Umbilical cord (tissue), 2 donors: ENCODE results near the gene ERGIC1. TPM values are rescaled to one million over a fixed set of nuclear protein-coding genes. Genes with fewer than 3 reads are reported as not detected.
A peak's percentile ranks its signal among the peaks of the same experiment; 100 is the strongest.
"Not testable (repeated sequence)": the region's sequence is repeated elsewhere in the genome, so short reads cannot be mapped to it uniquely, and the experiment has no call there.

Experiments used
- DNase-seq: peaks from one replicate; pipeline ENCODE4 v3.0.0-alpha.2; 2015; ENCODE audit warnings: low spot score
- total RNA-seq: library from RNA; depleted of rRNA; stranded (reverse); fragments of >200 nt; gene quantifications from one replicate; pipeline ENCODE4 v1.2.3, GENCODE V29; 2014; ENCODE audit warnings: low replicate concordance; ENCODE audit not compliant: insufficient read depth

ERGIC1 gene
- total RNA-seq, 1 donor from 2014 or later, result 42.1 TPM

- DNase-seq, result no peak
These were observed 12.6 kb downstream of the ERGIC1 start for GRCh38 chr5:172846677-172847076.

- not testable (repeated sequence) for DNase-seq
These were observed 13.5 kb downstream of the ERGIC1 start for GRCh38 chr5:172847584-172847983.

GRCh38 chr5:172848419-172848818, 14.4 kb downstream of the ERGIC1 start:
- no peak for DNase-seq

- DNase-seq, result no peak
These were observed 15.8 kb downstream of the ERGIC1 start for GRCh38 chr5:172849606-172850453.

- DNase-seq, result no peak
These were observed 16.4 kb downstream of the ERGIC1 start for GRCh38 chr5:172850454-172850797.

DNA sequence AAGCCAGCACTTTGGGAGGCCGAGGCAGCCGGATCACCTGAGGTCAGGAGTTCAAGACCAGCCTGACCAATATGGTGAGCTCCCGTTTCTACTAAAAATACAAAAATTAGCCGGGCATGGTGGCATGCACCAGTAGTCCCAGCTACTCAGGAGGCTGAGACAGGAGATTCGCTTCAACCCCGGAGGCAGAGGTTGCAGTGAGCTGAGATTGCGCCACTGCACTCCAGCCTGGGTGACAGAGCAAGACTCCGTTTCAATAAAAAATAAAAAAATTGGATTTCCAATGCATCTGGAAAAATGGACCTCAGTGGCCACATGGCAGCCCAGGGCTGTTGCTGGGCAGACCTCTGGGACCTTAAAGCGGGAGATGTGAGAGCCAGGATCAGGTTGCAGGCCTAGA, 17.2 kb downstream of the ERGIC1 start:
- DNase-seq, result not testable (repeated sequence)

- DNase-seq, result no peak
These were observed 18.7 kb downstream of the ERGIC1 start for GRCh38 chr5:172852490-172853354.

DNA sequence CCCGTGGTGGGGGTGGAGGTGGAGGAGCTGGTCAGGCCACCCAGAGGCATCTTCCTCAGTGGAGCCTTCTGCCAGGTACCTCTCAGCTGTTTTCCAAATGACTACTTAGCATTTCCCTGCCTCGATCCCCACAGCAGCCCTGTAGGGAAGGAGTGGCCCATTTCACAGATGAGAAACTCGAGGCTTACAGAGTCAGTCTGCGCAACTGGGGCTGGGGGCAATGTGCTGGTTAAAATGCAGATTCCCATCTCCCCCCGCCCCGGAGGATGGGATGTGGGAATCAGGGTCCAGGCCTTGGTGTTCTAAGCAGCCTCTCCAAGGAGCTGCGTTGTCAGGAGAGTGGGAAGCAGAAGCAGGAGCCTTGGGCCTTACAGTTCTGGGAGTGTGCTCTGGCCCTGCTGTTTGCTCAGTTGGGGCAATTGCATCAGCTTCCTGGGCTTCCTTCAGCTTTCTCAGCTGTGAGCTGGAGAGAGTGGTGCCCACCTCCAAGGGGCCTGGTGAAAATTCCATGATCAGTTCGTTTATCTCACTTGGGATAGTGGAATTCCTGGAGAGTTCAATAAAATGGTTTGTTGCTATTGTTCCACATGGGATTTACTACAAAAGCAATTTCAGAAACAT, 19.4 kb downstream of the ERGIC1 start:
- no peak for DNase-seq

DNA sequence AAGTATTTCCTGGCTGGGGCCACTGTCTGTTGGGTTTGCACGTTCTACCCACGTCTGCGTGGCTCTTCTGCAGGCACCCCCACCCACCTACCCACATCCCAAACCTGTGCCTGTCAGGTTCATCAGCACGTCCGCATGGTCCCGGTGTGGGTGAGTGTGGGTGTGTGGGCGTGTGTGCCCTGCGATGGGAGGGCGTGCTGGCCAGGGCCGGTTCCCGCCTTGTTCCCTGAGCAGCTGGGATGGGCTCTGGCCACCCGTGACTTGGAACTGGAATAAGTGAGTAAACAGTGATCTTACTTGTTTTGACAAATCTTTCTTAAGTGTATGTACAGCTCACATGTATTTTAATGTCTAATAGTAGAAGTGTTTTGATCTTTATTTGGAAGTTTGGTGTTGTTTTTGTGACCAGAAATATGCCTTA, 20.4 kb downstream of the ERGIC1 start:
- DNase-seq, result no peak

DNA sequence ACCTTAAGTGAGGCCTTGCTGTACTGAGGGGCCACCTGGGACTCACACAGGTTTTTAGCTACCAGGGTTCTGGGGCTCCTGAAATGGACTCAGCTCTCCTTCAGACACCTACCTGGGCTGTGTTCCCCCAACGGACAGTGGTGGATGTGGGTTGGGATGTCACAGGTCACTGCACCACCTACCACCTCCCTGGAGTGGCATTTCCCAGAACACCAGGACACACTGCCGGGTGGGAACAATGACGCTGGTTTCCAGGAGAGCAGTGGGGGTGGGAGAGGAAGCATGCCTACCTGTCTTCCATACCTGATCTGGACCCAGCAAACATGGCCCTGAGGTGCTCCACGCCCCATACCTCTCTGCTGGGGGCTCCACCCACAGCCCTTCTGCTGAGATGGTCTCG, 20.9 kb downstream of the ERGIC1 start:
- no peak for DNase-seq

DNA sequence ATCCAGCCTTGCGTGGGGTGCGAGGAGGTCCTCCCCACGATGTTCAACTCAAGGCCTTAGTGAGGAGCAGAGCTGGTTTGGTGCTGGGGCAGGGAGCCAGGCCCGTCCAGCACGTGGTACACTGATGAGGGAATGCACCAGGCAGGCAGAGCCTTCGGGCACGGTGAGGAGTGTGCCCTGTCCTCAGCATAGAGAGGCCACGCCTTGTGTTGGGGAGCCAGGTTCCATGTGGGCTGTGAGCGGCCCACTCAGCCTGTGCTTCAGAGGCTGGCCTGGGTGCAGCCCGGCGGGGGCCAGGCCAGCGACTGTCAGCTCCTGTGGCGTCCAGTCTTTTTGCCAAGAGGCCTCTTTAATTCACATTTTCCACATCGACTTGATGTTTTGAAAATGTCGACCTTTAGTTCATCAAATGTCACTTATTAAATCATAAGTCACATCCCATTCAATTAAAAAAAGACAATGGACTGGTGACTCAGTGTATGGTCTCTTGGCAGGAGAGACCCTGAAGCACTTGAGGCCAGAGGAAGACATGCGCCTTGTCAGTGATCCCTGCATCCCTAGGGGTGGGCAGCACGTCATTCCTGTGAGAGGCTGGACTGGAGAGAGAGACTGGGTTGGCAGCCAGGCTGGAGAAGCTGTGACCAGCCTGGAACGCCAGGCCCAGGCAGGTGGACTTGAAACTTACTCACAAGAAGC, 21.7 kb downstream of the ERGIC1 start:
- no peak for DNase-seq

DNA sequence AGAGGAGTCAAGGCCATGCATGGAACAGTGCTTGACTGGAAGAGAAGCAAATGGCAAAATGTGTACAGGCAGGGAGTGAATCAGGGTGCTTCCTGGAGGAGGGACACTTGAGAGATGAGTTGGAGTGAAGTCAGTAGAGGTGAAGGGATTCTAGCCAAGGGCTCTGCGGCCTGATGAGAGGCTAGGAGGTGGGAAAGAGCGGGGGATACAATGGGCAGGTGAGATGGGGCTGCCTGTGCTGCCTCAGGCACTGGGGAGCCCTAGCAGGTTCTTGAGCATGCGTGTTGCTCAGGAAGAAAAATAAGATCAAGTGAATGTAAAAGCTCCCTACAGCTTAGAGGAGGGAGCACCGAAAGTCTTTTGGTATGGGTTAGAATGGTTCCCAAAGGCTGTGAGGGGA, 22.3 kb downstream of the ERGIC1 start:
- no peak for DNase-seq

GRCh38 chr5:172857982-172858381, 23.9 kb downstream of the ERGIC1 start:
- no peak for DNase-seq

- DNase-seq, result no peak
These were observed 24.5 kb downstream of the ERGIC1 start for GRCh38 chr5:172858511-172858989.

DNA sequence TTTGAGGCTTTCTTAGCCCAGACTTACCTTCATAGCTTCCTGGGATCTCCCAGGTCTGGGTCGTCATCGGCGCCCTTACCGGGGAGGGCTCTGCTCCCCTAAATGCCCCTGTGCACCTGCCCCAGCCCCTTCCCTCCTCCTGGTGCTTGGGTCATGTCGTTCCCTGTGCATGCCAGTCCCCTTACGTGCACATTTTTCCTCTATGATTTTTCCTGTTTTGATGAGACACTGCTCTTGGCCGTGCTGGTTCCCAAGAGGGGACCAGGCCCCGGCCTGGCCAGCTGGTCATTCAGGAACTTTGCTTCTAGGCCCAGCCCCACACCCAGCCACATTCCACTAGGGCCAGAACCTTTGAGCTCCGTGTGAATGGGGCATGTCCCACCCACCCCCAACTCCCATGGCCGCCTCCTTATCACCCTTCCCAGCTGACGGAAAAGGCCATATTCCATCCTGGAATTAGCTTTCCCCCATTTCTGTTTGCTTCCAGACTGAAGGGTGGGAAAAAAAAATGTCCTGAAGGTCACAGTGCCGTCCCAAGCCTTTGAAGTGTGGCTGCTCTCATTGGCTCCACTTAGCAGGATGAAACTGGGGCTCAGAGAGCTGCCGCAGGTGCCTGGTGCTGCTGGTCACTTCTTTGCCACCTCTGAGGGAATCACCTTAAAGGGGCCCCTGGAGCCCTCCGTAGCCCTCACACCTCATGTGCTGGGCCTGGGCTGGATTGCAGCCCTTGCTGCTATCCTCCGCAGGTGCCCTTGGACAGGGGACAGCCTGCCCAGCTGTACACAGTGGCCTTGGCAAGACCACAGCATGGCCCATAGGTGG, 25.1 kb downstream of the ERGIC1 start:
- no peak for DNase-seq

DNA sequence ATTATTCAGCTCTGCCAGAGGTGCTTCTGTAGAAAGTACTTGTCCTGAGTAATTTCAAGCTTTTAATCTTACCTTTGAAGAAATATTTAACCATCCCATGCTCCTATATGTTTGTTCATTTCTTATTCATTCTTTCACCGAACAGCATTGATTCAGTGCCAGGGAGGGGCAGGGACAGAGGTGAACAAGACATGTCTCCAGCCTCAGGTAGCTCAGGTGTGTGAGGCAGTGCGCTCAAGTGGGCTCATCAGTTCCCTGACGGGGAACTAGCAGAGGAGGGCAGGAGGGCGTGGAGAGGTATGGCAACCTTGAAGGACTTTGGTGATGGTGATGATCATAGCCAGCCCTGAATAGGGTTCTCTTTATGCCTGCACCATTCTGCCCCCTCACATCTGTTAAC, 25.9 kb downstream of the ERGIC1 start:
- no peak for DNase-seq

- peak; percentile 35 for DNase-seq
These were observed 26.7 kb downstream of the ERGIC1 start for GRCh38 chr5:172860520-172861443.

GRCh38 chr5:172861461-172861860, 27.4 kb downstream of the ERGIC1 start:
- no peak for DNase-seq

DNA sequence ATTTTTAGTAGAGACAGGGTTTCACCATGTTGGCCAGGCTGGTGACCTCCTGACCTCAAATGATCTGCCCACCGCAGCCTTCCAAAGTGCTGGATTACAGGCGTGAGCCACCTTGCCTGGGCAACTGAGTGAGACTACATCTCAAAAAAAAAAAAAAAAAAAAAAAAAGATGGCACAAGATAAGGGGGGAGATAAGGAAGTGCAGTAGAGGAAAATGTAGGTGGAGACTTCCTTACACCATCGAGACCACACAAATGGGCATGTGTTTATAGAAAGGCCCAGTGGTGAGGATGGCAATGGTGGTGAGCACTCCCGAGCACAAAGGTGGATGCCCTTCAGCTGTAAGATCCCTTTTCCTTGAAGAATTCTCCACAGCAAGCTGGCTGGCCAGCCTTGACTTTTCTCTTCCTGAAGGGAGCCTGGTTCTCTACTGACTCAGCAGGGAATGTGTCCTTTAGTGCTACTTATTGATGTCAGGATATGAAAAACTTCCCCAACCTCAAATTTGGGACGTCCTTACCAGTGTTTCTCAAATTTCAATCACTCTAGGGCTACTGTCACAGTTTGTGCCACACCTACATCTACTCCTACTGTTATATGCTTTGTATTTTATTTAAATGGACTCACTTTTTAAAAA, 28.2 kb downstream of the ERGIC1 start:
- no peak for DNase-seq
